Upper lobe of left lung (tissue), 4 donors: ENCODE results near the gene RNU1-2.

Experiments
- POLR2A ChIP-seq, 4 donors: fragments of 450-650 bp; IDR thresholded peaks; one replicate each; pipeline ENCODE4 v1.5.1; 2016 to 2017; ENCODE audit warnings: antibody characterized with exemption in 4 of 4, mild to moderate bottlenecking in 2 of 4
- TF ChIP-seq, protein P1 (sequence below), 6 experiments: fragments of 450-650 bp in 4 of 6; fragments of 200-600 bp in 2 of 6; sonication (generic) in 2 of 6; IDR thresholded peaks; one replicate each; pipeline ENCODE4 v1.5.1; 2016 to 2019; ENCODE audit warnings: antibody characterized with exemption in 6 of 6

DNA sequence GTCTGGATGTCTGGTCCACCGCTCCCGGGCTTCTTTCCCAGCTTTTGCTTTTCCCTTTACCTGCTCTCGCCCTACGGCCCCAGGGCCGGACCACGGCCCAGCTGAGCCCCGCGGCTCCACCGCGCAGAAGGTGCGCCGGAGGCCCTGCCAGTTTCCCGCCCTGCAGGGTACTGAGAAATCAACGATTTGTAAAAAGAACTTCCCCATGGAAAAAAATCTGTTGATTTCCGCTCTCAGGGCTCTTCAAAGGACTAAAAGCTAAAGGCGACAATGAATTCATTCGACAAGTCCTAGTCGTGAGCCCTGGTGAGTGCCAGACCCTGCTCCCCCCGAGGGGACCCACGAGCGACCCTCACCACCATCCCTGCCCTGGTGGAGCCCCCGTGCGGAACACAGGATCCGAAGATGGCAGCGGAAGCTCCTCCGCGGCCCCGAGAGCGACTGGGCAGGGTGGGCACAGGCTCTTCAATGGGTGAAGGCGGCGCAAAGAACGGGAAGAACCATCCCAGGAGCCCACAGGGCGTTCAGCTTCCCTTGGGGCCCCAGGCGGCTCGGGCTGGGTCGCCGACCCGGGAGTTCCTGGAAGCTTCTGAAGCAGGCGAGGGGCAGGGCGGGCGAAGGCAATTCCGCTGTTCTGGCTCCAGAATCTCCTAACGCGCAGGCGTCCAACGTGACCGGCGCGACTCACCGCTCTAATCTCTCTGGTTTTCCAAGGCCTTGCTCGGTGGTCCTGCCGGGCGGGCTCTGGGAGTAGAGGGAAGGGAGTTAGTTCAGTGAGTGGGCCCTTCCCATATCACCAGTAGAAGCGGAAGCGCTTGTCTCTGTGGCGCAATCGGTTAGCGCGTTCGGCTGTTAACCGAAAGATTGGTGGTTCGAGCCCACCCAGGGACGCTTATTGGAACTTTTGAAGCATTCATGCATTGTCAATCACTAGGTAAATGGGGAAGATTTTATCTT is 6.6 kb upstream of the RNU1-2 start:
- TF ChIP-seq POLR2A (IDR thresholded peaks at IDR 0.05) = peak in 3 of 4 donors; percentile 49 to 76 (median 50)
- TF ChIP-seq, protein P1, sequence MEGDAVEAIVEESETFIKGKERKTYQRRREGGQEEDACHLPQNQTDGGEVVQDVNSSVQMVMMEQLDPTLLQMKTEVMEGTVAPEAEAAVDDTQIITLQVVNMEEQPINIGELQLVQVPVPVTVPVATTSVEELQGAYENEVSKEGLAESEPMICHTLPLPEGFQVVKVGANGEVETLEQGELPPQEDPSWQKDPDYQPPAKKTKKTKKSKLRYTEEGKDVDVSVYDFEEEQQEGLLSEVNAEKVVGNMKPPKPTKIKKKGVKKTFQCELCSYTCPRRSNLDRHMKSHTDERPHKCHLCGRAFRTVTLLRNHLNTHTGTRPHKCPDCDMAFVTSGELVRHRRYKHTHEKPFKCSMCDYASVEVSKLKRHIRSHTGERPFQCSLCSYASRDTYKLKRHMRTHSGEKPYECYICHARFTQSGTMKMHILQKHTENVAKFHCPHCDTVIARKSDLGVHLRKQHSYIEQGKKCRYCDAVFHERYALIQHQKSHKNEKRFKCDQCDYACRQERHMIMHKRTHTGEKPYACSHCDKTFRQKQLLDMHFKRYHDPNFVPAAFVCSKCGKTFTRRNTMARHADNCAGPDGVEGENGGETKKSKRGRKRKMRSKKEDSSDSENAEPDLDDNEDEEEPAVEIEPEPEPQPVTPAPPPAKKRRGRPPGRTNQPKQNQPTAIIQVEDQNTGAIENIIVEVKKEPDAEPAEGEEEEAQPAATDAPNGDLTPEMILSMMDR (IDR thresholded peaks at IDR 0.05) = peak in 3 of 6 experiments; percentile 6 to 22 (median 16)
